PC-9 (cell line): ENCODE data around the gene RAB15.

Experiments used
- EZH2 ChIP-seq: fragments of 200-600 bp; sonication (generic); IDR thresholded peaks from 2 replicates; pipeline ENCODE4 v1.8.0; 2017; ENCODE audit warnings: antibody characterized with exemption, low read depth
- TF ChIP-seq, protein P1 (sequence below): fragments of 200-600 bp; sonication (generic); conservative IDR thresholded peaks from 2 replicates; pipeline ENCODE4 v1.6.1; 2017; ENCODE audit warnings: mixed run types, antibody characterized with exemption, mild to moderate bottlenecking, moderate library complexity

DNA sequence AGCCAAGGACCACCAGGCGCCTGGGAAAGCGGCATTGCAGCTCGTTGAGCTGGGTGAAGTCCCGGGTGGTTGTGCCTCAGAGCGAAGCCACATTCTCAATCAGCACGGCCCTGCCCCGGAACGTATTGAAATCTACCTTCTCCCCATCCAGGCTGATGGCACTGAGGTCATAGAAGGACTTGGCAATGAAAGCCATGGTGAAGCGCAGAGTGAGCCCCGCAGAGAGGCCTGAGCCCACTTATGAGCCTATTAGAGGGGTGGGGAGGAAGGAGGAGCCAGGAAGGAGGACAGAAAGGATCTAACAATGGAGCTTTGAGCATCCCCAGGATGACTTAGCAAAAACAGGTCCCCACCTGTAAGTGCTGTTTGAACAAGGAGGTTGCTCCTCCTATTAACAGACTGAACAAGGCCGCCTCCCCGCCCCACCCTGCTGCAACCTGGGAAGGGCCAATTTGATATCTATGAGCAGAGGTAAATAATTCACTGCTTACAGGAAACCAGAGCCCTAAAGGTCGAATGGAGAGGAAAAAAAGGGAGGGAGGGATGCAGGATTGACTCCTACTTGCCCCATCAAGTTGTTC lies 29.5 kb downstream of the RAB15 start, which contains the start of gene GPX2:
- TF ChIP-seq, protein P1, sequence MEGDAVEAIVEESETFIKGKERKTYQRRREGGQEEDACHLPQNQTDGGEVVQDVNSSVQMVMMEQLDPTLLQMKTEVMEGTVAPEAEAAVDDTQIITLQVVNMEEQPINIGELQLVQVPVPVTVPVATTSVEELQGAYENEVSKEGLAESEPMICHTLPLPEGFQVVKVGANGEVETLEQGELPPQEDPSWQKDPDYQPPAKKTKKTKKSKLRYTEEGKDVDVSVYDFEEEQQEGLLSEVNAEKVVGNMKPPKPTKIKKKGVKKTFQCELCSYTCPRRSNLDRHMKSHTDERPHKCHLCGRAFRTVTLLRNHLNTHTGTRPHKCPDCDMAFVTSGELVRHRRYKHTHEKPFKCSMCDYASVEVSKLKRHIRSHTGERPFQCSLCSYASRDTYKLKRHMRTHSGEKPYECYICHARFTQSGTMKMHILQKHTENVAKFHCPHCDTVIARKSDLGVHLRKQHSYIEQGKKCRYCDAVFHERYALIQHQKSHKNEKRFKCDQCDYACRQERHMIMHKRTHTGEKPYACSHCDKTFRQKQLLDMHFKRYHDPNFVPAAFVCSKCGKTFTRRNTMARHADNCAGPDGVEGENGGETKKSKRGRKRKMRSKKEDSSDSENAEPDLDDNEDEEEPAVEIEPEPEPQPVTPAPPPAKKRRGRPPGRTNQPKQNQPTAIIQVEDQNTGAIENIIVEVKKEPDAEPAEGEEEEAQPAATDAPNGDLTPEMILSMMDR, result no peak
- TF ChIP-seq EZH2, result no peak
